HEK293 (cell line): ENCODE results near the gene STRN4.

Experiments used
- BCL6B ChIP-seq: fragments of 450-650 bp; formaldehyde crosslinking; IDR thresholded peaks from 2 replicates; pipeline ENCODE4 v1.5.1; 2017; ENCODE audit warnings: missing biosample characterization, missing genetic modification characterization
- CTCF ChIP-seq: fragments of 450-650 bp; formaldehyde crosslinking; IDR thresholded peaks from 2 replicates; pipeline ENCODE4 v1.5.1; 2016; ENCODE audit warnings: missing biosample characterization, missing genetic modification characterization
- YY1 ChIP-seq: fragments of 450-650 bp; formaldehyde crosslinking; IDR thresholded peaks from 2 replicates; pipeline ENCODE4 v1.5.1; 2018; ENCODE audit warnings: missing biosample characterization, missing genetic modification characterization
- ZBTB48 ChIP-seq: fragments of 450-650 bp; formaldehyde crosslinking; IDR thresholded peaks from 2 replicates; pipeline ENCODE4 v1.5.1; 2016; ENCODE audit warnings: missing biosample characterization, missing genetic modification characterization
- ZNF146 ChIP-seq: fragments of 450-650 bp; formaldehyde crosslinking; IDR thresholded peaks from 2 replicates; pipeline ENCODE4 v1.5.1; 2016; ENCODE audit warnings: missing biosample characterization, missing genetic modification characterization
- ZNF175 ChIP-seq: fragments of 450-650 bp; formaldehyde crosslinking; IDR thresholded peaks from 2 replicates; pipeline ENCODE4 v1.5.1; 2016; ENCODE audit warnings: missing biosample characterization, missing genetic modification characterization
- ZNF24 ChIP-seq: fragments of 450-650 bp; formaldehyde crosslinking; IDR thresholded peaks from 2 replicates; pipeline ENCODE4 v1.5.1; 2016; ENCODE audit warnings: missing biosample characterization, missing genetic modification characterization
- ZNF274 ChIP-seq, 2 experiments: fragments of 200-500 bp in 1 of 2; fragments of 450-650 bp in 1 of 2; sonication (Bioruptor generic) in 1 of 2; formaldehyde crosslinking in 1 of 2; IDR thresholded peaks; 2 replicates each; pipeline versions ENCODE4 v1.5.1 to v1.6.1; 2014 to 2016; ENCODE audit warnings: borderline replicate concordance in 1 of 2, inconsistent platforms in 1 of 2, low read length in 1 of 2, missing biosample characterization in 1 of 2, missing genetic modification characterization in 1 of 2
- ZNF324 ChIP-seq: fragments of 450-650 bp; formaldehyde crosslinking; IDR thresholded peaks from 2 replicates; pipeline ENCODE4 v1.5.1; 2016; ENCODE audit warnings: missing biosample characterization, missing genetic modification characterization
- ZNF335 ChIP-seq: fragments of 450-650 bp; formaldehyde crosslinking; conservative IDR thresholded peaks from 2 replicates; pipeline ENCODE4 v1.5.1; 2016; ENCODE audit warnings: missing biosample characterization, missing genetic modification characterization
- ZNF660 ChIP-seq: fragments of 450-650 bp; IDR thresholded peaks from 2 replicates; pipeline ENCODE4 v1.5.1; 2018; ENCODE audit warnings: missing biosample characterization, mild to moderate bottlenecking, missing genetic modification characterization
- TF ChIP-seq, protein P1 (sequence below): fragments of 450-650 bp; formaldehyde crosslinking; IDR thresholded peaks from 2 replicates; pipeline ENCODE4 v1.5.1; 2016; ENCODE audit warnings: missing biosample characterization, missing genetic modification characterization

DNA sequence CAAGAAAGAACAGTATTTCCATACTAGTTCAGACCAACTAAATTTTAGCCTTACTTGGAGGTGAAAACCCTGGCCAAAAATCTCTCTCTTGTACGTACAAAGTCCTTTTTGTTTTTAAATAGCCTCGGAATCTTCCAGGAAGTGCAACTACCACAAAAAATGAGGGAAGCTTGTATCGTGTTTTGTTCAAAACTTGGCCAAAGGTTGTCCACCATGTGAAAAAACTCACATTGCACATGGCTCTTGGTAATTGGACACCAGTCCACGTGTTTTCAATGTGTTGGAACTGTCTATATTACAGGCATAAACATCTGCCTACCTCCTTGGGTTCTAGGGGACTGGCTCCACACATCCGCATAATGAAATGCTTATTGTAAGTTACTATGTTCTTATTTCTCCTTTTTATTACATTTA lies 15.2 kb upstream of the STRN4 start:
- TF ChIP-seq BCL6B (tag by site-specific recombination) (no peak), ZNF175 (tag by site-specific recombination) (no peak), ZNF324 (tag by site-specific recombination) (no peak), ZNF24 (tag by site-specific recombination) (no peak), CTCF (tag by site-specific recombination) (no peak), ZNF335 (tag by site-specific recombination) (no peak), ZBTB48 (tag by site-specific recombination) (no peak), YY1 (no peak), ZNF274 (IDR thresholded peaks at IDR 0.05; ENCODE audit: low read length) (no peak), ZNF274 (tag by site-specific recombination; IDR thresholded peaks at IDR 0.05; ENCODE audit: borderline replicate concordance) (no peak), ZNF660 (tag by site-specific recombination) (no peak), ZNF146 (tag by site-specific recombination) (no peak)
- TF ChIP-seq, protein P1, sequence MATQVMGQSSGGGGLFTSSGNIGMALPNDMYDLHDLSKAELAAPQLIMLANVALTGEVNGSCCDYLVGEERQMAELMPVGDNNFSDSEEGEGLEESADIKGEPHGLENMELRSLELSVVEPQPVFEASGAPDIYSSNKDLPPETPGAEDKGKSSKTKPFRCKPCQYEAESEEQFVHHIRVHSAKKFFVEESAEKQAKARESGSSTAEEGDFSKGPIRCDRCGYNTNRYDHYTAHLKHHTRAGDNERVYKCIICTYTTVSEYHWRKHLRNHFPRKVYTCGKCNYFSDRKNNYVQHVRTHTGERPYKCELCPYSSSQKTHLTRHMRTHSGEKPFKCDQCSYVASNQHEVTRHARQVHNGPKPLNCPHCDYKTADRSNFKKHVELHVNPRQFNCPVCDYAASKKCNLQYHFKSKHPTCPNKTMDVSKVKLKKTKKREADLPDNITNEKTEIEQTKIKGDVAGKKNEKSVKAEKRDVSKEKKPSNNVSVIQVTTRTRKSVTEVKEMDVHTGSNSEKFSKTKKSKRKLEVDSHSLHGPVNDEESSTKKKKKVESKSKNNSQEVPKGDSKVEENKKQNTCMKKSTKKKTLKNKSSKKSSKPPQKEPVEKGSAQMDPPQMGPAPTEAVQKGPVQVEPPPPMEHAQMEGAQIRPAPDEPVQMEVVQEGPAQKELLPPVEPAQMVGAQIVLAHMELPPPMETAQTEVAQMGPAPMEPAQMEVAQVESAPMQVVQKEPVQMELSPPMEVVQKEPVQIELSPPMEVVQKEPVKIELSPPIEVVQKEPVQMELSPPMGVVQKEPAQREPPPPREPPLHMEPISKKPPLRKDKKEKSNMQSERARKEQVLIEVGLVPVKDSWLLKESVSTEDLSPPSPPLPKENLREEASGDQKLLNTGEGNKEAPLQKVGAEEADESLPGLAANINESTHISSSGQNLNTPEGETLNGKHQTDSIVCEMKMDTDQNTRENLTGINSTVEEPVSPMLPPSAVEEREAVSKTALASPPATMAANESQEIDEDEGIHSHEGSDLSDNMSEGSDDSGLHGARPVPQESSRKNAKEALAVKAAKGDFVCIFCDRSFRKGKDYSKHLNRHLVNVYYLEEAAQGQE (tag by site-specific recombination), result no peak
